GM12872 (cell line): Measurements from ENCODE around the gene SRGN.

ENCODE experiments used
- CTCF ChIP-seq: IDR thresholded peaks from 3 replicates; pipeline ENCODE4 v1.5.1; 2011; ENCODE audit warnings: low read depth, mild to moderate bottlenecking, low read length, moderate library complexity; ENCODE audit not compliant: insufficient read depth

SRGN gene

GRCh38 chr10:69087590-69088470 is at the start of gene SRGN:
SRGN (plus strand) TSS chr10:69088103; CDS start chr10:69088158, 55 bp downstream.
- no peak for TF ChIP-seq CTCF

DNA sequence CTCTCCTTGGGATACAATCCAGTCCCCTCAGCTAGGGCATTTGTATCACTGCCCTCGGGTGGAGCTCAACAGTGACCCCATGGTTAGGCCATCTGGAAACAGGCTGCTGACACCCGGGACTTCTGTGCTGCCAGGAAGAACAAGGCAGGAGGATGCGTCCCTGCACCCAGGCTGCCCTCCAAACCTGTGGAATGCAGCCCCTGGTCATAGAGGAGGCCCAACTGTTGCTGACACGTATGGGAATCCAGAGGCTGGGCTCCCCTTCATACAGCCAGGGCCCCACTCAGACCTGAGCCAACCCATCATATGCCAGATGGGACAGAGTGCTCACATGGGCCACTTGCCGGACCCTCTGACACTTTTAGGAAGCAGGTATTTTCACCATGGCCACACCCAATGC is 45.5 kb upstream of the SRGN start:
- TF ChIP-seq CTCF, result no peak

GRCh38 chr10:69042838-69043237 is 45.1 kb upstream of the SRGN start:
- TF ChIP-seq CTCF, result no peak

DNA sequence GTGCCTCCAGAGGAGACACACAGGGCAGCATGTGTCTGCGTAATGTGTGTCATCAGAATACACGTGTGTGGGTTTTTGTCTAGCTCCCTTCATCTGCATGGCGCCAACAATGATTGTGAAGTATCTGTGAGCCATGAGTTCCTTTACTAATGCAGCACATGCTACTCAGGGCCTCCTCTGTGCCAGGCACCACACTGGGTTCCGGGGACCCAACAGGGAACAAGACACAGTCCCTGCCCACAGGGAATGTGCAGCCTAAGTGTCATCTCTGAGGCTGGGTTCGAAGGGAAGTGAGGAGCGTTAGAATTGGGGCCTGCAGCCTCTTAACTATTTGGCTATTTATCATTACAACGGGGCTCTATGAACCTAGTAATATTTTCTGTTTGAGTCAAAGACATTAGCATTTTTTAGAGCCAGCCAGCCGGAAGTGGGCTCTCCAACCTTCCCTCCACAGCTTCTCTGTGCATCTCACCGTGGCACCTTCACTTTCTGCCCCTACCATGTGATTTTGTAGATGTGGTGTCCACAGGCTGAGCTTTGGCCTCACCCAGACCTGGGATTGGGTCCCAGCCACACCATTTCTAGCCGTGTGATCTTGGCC is 43.9 kb upstream of the SRGN start:
- no peak for TF ChIP-seq CTCF

- no peak for TF ChIP-seq CTCF
These were observed 43.4 kb upstream of the SRGN start for GRCh38 chr10:69044546-69044945.

- TF ChIP-seq CTCF, result no peak
These were observed 42.2 kb upstream of the SRGN start for GRCh38 chr10:69045441-69046300.
